ENCODE measurements around the gene TTLL7. TPM values are rescaled to one million over a fixed set of nuclear protein-coding genes. Genes with fewer than 3 reads are reported as not detected.

The TTLL7 gene
- total RNA-seq, 1 experiment from 2014 or later = 6.6 TPM

- H3K27ac ChIP-seq (ENCODE audit: insufficient read length, low read depth, low read length) = no peak overlapping the region
- H3K79me1 ChIP-seq (ENCODE audit: insufficient read depth, low read depth, low read length, poor library complexity, severe bottlenecking) = no peaks in the 10 kb centered on the region
- no peak overlapping the region for H3K18ac ChIP-seq (ENCODE audit: insufficient read length, low read depth, low read length)
- Mint-ChIP-seq H3K27ac (no peak overlapping the region), H3K9me3 (peaks cover 2 to 4% of the 10 kb centered on the region in 2 experiments; a peak in 3 of 5 replicates), H3K27me3 (ENCODE audit: low read depth) (no peaks in the 10 kb centered on the region), H3K36me3 (ENCODE audit: insufficient read depth in 1 of 3, low read depth in 3 of 3) (no peaks in the 10 kb centered on the region), H3K4me3 (no peak overlapping the region), H3K4me1 (no peaks in the 10 kb centered on the region)
- no peaks in the 10 kb centered on the region for H3K9me3 ChIP-seq (ENCODE audit: control insufficient read depth, low read depth, low read length)
- H3K23me2 ChIP-seq (ENCODE audit: insufficient read length, low read depth, low read length, poor library complexity, severe bottlenecking) = no peaks in the 10 kb centered on the region
- no peak overlapping the region for H2BK12ac ChIP-seq (ENCODE audit: insufficient read length, low read depth, low read length)
- no peaks in the 10 kb centered on the region for H3K4me1 ChIP-seq (ENCODE audit: insufficient read depth, low read length)
- DNase-seq = no peak
- no peaks in the 10 kb centered on the region for H4K20me1 ChIP-seq (ENCODE audit: control insufficient read depth, insufficient read depth, insufficient read length)
- no peak overlapping the region for H2BK15ac ChIP-seq (ENCODE audit: low read depth, low read length)
- H3K56ac ChIP-seq (ENCODE audit: insufficient read length, low read depth, low read length) = no peak overlapping the region
- no peak overlapping the region for H3K23ac ChIP-seq (ENCODE audit: insufficient read length, low read depth, low read length)
- H3T11ph ChIP-seq (ENCODE audit: low read length) = no peak overlapping the region
- no peak overlapping the region for H3K4me2 ChIP-seq (ENCODE audit: insufficient read depth, insufficient read length, low read length)
- H2BK120ac ChIP-seq (ENCODE audit: low read depth, low read length, poor library complexity, severe bottlenecking) = no peak overlapping the region
- H3K9ac ChIP-seq (ENCODE audit: extremely low read depth, insufficient read length, low read length) = no peak overlapping the region
- WGBS (ENCODE audit: extremely low coverage, insufficient read length, low lambda C conversion rate) = 100% methylated on average over 1 of the region's 4 CpGs
- no peak overlapping the region for H2BK20ac ChIP-seq (ENCODE audit: low read depth, low read length, poor library complexity, severe bottlenecking)
- no peaks in the 10 kb centered on the region for H3K27me3 ChIP-seq (ENCODE audit: insufficient read depth, low read length)
- no peak overlapping the region for H4K8ac ChIP-seq (replicated peaks; ENCODE audit: insufficient read length, low read depth, low read length)
- no peaks in the 10 kb centered on the region for H3K79me2 ChIP-seq (ENCODE audit: insufficient read depth, low read length)
- no peak for TF ChIP-seq CTCF (conservative IDR thresholded peaks at IDR 0.05)
- H4K5ac ChIP-seq (ENCODE audit: insufficient read length, low read depth, low read length) = no peak overlapping the region
- no peak overlapping the region for H3K14ac ChIP-seq (ENCODE audit: insufficient read depth, low read length)
- H2AK5ac ChIP-seq (ENCODE audit: insufficient read length, low read length) = no peak overlapping the region
- H2AFZ ChIP-seq (ENCODE audit: low read length) = no peak overlapping the region
- no peak overlapping the region for H3K4ac ChIP-seq (ENCODE audit: low read depth, low read length)
- no peak overlapping the region for H2BK5ac ChIP-seq (ENCODE audit: insufficient read length, low read length)
- no peak overlapping the region for H4K91ac ChIP-seq (ENCODE audit: insufficient read length, low read depth, low read length)
Observed at GRCh38 chr1:83976920-83977319, 22.0 kb downstream of the TTLL7 start.
